GM18868 (cell line): ENCODE measurements around the gene MTCL3.

Source experiments
- ATAC-seq: cut with Tn5 transposase; IDR thresholded peaks from one replicate; pipeline ENCODE4 v1.9.1; 2021; ENCODE audit warnings: mild to moderate bottlenecking, moderate library complexity; ENCODE audit not compliant: unreplicated experiment

The MTCL3 gene

DNA sequence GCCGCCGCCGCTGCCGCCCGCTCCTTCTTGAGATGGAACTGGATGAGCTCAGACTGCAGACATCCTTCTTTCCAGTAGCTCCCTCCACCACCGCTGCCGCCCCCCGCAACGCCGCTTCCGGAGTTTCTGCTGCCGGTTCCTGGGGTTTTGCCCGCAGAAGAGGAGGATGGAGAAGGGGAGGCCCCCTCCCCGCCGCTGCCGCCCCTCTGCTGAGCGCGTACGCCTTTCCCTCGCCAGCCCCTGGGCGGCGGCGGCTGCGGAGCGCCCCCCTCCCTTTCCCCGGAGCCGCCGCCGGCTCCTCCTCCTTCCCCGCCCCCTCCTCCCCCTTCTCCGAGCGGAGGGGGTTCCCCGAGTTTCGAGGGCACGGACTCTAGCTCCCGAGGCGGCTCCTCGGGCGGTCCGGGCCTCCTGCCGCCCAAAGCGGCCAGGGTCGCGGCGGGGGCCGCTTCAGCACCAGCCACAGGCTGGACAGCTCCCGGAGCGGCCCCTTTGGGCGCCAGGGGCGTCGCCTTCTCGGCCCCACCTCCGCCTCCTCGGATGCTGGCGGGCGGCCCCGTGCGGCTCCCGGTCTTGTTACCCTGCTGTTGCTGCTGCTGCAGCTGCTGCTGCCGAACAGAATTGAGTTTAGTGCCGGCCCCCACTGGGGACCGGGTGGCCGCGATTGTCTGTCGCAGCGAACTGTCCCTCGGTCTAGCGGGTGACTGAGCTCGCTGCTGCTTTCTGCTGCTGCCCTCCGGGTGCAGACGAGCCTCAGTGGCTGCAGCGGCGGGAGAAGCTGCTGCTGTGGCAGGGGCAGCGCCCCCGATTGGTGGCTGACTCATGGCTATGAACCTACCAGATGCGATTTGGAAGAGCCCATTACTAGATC lies 3.1 kb downstream of the MTCL3 start:
- peak; percentile 64 for ATAC-seq

- peak; percentile 20 for ATAC-seq
Measured at GRCh38 chr6:127515234-127515793, 3.8 kb downstream of the MTCL3 start.

DNA sequence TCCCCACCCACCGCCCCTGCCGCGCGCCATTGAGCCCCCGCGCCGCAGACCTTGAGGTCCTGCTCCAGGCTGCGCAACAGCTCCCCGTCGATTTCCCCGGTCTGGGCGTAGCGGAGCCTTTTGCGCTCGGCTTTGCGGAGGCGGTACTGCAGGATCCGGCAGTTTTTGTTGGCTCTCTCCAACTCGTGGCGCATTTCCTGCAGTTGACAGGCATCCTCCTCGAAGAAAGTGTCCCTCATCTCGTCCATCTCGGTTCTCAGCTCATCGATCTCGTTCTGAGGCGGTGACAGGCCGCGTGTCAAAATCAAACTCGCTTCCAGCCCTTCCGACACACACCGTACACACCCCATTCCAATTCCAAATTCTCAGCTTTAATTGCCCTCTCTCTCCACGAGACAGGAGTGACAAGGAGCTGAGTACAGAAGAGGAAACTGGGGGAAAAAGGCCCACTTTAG lies 4.3 kb downstream of the MTCL3 start:
- no peak for ATAC-seq

- no peak for ATAC-seq
Measured at GRCh38 chr6:127514179-127514772, 4.9 kb downstream of the MTCL3 start.

GRCh38 chr6:127513425-127513824 lies 5.7 kb downstream of the MTCL3 start:
- no peak for ATAC-seq

DNA sequence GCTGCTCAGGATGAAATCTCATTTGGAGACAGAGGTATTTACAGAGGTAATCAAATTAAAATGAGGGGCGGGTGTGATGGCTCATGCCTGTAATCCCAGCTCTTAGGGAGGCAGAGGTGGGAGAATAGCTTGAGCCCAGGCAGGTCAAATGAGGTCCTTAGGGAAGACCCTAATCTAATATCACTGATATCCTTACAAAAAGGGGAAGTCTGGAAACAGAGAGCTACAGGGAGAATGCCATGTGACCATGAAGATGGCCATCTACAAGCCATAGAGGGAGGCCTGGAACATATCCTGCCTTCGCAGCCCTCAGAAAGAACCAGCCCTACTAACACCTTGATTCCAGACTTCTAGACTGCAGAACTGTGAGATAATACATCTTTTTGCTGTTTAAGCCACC lies 8.3 kb downstream of the MTCL3 start:
- ATAC-seq: no peak

DNA sequence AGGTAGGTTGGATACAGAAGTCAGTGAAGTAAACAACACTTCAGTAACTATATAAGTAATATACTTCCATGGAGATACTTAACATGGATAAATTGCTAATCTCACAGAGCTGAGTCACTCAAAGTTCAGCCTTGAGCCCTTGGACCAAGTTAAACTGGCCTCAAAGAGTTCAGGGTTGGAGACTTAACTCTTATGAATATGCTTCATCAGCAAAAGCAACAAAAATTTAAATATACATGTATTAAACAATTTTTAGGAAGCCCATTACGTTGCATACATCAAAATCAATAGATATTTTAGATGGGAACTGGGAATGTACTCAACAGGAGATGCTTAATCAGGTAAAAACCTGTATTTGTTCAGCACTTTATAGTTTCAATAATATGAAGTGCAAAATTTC lies 12.2 kb downstream of the MTCL3 start:
- ATAC-seq: no peak

GRCh38 chr6:127503022-127503421 lies 16.1 kb downstream of the MTCL3 start:
- ATAC-seq: no peak

- ATAC-seq: no peak
Measured at GRCh38 chr6:127497410-127497809, 21.7 kb downstream of the MTCL3 start.

DNA sequence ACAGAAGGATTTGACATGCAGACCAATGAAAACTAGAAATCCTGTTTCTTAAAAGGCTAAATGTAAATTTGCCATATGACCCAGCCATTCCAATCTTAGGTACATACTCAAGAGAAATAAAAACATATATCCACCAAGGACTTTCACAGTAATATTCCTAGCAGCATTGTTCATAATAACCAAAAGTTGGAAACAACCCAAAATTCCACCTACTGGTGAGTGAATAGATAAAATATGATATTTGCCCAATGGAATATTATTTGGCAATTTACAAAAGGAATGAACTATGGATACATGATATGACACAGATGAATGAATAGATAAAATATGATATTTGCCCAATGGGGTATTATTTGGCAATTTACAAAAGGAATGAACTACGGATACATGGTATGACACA lies 22.7 kb downstream of the MTCL3 start:
- no peak for ATAC-seq

GRCh38 chr6:127494240-127494767 lies 24.8 kb downstream of the MTCL3 start:
- no peak for ATAC-seq

GRCh38 chr6:127489248-127489647 lies 29.9 kb downstream of the MTCL3 start:
- ATAC-seq: no peak

GRCh38 chr6:127486934-127487333 lies 32.2 kb downstream of the MTCL3 start:
- no peak for ATAC-seq

GRCh38 chr6:127484212-127484863 lies 34.8 kb downstream of the MTCL3 start:
- peak; percentile 99 for ATAC-seq

DNA sequence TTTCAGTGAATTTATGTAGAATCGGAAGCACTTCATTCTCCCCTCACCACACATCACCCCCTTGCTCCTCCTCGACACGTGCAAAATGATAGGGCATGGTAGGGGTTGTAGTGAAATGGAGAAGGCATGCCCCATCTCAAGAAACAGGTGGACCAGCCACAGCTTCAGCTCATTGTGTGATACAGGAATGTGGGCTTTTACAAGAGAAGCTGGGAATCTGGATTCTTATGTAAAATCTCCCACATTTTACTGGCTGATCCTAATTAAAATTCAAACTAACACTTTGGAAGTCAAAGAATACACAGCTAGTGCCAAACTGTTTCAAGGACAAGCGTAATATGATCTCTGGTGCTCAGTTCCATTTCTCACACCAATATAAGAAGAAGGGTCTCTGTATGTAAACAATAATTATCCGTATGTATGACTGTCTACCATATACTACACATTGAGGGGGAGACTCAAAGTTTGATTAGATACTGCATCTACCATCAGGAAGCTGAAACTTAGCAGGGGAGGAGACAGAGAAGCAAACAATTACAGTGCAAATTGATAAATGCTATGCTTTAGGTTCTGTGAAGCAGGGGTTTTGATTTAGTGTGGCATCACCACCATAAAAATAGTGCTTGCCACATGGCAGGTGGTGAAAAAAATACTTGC lies 35.6 kb downstream of the MTCL3 start:
- peak; percentile 4 for ATAC-seq

- no peak for ATAC-seq
Measured at GRCh38 chr6:127482325-127482724, 36.8 kb downstream of the MTCL3 start.

GRCh38 chr6:127481628-127482027 lies 37.5 kb downstream of the MTCL3 start:
- no peak for ATAC-seq

GRCh38 chr6:127481111-127481510 lies 38.0 kb downstream of the MTCL3 start:
- ATAC-seq: no peak

DNA sequence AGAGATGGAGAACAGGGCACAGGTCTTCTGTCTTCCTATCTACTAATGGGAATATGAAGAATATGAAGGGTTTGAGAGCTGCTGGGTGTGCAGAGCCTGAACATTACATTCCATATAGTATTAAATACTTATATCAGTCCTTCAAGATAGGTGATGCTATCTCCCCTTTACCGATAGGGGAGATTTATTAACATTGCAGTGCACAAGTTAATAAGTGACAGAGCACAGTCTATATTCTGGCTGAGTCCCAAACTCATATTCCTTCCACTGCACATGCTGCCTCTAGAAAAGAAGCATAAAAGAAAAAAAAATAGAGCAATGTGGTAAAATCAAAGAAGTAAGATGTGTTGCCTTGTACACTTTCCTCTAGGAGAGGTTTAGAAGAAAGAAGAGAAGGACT lies 41.5 kb downstream of the MTCL3 start:
- no peak for ATAC-seq

GRCh38 chr6:127475823-127476176 lies 43.3 kb downstream of the MTCL3 start:
- no peak for ATAC-seq
